Osteoblast (primary cell): ENCODE results near the gene SCPEP1. TPM values are rescaled to one million over a fixed set of nuclear protein-coding genes. Genes with fewer than 3 reads are reported as not detected.
"Not testable (repeated sequence)": the region's sequence is repeated elsewhere in the genome, so short reads cannot be mapped to it uniquely, and the experiment has no call there.

ENCODE experiments used
- DNase-seq: peaks from one replicate; pipeline ENCODE4 v3.0.0; 2011; ENCODE audit warnings: low spot score, mixed read lengths; ENCODE audit not compliant: insufficient read length; ENCODE audit errors: missing footprints
- H2AFZ ChIP-seq: 2 replicates; pipeline ENCODE4 v1.6.0; 2011; ENCODE audit warnings: mild to moderate bottlenecking, low read length
- H3K27ac ChIP-seq: 2 replicates; pipeline ENCODE4 v1.5.1; 2011; ENCODE audit warnings: mild to moderate bottlenecking, low read depth, low read length, moderate library complexity
- H3K27me3 ChIP-seq: 2 replicates; pipeline ENCODE4 v1.6.0; 2012; ENCODE audit warnings: mild to moderate bottlenecking, control low read depth, inconsistent platforms, low read length, moderate library complexity; ENCODE audit not compliant: insufficient read depth
- H3K36me3 ChIP-seq: 2 replicates; pipeline ENCODE4 v1.5.1; 2011; ENCODE audit warnings: mild to moderate bottlenecking, low read length, control low read depth, moderate library complexity; ENCODE audit not compliant: insufficient read depth
- H3K4me1 ChIP-seq: 2 replicates; pipeline ENCODE4 v1.5.1; 2011; ENCODE audit warnings: mild to moderate bottlenecking, low read length, control low read depth, moderate library complexity; ENCODE audit not compliant: insufficient read depth
- H3K4me2 ChIP-seq: 2 replicates; pipeline ENCODE4 v1.6.0; 2011; ENCODE audit warnings: mild to moderate bottlenecking, low read length; ENCODE audit not compliant: insufficient read depth
- H3K4me3 ChIP-seq: fragments of 200-600 bp; sonication (generic); 3 replicates; pipeline ENCODE4 v1.5.1; 2012; ENCODE audit warnings: mild to moderate bottlenecking, low read length, inconsistent platforms; ENCODE audit not compliant: insufficient read depth
- H3K79me2 ChIP-seq: 2 replicates; pipeline ENCODE4 v1.6.0; 2012; ENCODE audit warnings: mild to moderate bottlenecking, low read length, control low read depth, inconsistent platforms; ENCODE audit not compliant: insufficient read depth
- H3K9me3 ChIP-seq: 2 replicates; pipeline ENCODE4 v1.5.1; 2011; ENCODE audit warnings: low read depth, low read length, control low read depth
- H4K20me1 ChIP-seq: 2 replicates; pipeline ENCODE4 v1.6.0; 2012; ENCODE audit warnings: mild to moderate bottlenecking, low read length, control low read depth; ENCODE audit not compliant: insufficient read depth
- total RNA-seq: library from RNA; depleted of rRNA; stranded (reverse); fragments of >200 nt; gene quantifications from 2 replicates; pipeline ENCODE4 v1.2.3, GENCODE V29; 2012
- TF ChIP-seq, protein P1 (sequence below): IDR thresholded peaks from 2 replicates; pipeline ENCODE4 v1.5.1; 2011; ENCODE audit warnings: mild to moderate bottlenecking, low read depth, low read length, moderate library complexity; ENCODE audit errors: extremely low read depth

The SCPEP1 gene
- total RNA-seq, 1 donor = 73.8 TPM

DNA sequence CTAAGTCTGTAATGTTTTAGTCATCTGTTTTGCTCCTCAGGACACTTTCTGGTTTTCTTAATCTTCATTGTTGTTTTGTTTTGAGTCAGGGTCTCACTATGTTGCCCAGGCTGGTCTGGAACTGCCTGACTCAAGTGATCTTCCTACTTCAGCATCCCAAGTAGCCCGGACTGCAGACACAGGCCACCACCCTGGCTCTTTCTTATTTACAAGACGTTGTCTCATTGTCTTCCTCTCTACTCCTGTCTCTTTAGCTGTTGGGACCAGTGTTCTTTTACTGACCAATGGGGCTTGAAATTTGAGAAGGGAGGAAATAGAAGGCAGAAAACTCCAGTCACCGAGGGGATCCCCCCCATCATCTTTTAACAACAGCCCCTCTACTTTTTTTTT is 1.2 kb downstream of the SCPEP1 start:
- Histone ChIP-seq H3K9me3 (no peaks in the 10 kb centered on the region), H3K79me2 (peaks cover 6% of the 10 kb centered on the region), H2AFZ (peak overlapping the region; percentile 96), H3K36me3 (peaks cover 3% of the 10 kb centered on the region), H3K27me3 (peaks cover 13% of the 10 kb centered on the region), H3K4me1 (peaks cover 12% of the 10 kb centered on the region), H3K27ac (peak overlapping the region; percentile 74), H4K20me1 (no peaks in the 10 kb centered on the region), H3K4me2 (peak overlapping the region; percentile 94), H3K4me3 (peak overlapping the region; percentile 87)
- TF ChIP-seq, protein P1, sequence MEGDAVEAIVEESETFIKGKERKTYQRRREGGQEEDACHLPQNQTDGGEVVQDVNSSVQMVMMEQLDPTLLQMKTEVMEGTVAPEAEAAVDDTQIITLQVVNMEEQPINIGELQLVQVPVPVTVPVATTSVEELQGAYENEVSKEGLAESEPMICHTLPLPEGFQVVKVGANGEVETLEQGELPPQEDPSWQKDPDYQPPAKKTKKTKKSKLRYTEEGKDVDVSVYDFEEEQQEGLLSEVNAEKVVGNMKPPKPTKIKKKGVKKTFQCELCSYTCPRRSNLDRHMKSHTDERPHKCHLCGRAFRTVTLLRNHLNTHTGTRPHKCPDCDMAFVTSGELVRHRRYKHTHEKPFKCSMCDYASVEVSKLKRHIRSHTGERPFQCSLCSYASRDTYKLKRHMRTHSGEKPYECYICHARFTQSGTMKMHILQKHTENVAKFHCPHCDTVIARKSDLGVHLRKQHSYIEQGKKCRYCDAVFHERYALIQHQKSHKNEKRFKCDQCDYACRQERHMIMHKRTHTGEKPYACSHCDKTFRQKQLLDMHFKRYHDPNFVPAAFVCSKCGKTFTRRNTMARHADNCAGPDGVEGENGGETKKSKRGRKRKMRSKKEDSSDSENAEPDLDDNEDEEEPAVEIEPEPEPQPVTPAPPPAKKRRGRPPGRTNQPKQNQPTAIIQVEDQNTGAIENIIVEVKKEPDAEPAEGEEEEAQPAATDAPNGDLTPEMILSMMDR = no peak
- DNase-seq = no peak

DNA sequence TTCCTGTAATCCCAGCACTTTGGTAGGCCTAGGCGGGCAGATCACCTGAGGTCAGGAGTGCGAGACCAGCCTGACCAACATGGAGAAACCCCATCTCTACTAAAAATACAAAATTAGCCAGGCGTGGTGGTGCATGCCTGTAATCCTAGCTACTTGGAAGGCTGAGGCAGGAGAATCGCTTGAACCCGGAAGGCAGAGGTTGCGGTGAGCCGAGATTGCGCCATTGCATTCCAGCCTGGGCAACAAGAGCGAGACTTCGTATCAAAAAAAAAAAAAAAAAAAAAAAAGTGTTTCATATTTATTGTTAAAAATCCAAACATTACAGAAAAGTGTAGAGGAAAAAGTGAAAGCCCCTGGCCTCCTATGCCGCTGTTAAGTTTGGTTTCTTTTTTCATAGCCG is 2.6 kb downstream of the SCPEP1 start:
- H3K36me3 ChIP-seq, H3K4me2 ChIP-seq, H3K27me3 ChIP-seq, H2AFZ ChIP-seq, DNase-seq, H3K79me2 ChIP-seq, H3K4me3 ChIP-seq, H3K9me3 ChIP-seq, H4K20me1 ChIP-seq, H3K27ac ChIP-seq: not testable (repeated sequence)
- H3K4me1 ChIP-seq = peaks cover 12% of the 10 kb centered on the region

DNA sequence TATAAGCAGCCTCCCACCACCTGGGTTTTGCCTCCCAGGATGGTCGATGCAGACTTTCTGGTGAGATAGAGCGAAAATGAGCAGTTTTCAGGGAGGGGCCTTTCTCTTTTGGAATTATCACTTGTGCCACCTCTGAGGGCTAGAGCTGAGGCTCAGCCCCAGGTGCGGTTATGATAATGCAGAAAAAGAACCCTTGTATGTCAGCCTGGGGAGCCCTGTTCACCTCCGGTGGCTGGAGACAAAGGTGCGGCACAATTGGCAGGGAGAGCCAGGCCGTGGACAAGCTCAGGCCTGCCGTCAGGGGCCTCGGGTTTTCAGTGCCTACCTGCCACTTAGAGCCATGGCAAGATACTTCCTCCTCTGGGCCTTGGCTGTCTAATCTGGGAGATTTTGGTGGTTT is 4.4 kb downstream of the SCPEP1 start:
- Histone ChIP-seq H3K9me3 (no peaks in the 10 kb centered on the region), H3K4me2 (no peak overlapping the region), H3K79me2 (peaks cover 6% of the 10 kb centered on the region), H3K27me3 (no peaks in the 10 kb centered on the region), H4K20me1 (no peaks in the 10 kb centered on the region), H2AFZ (no peak overlapping the region), H3K36me3 (peaks cover 3% of the 10 kb centered on the region), H3K4me1 (peaks cover 12% of the 10 kb centered on the region), H3K27ac (no peak overlapping the region), H3K4me3 (no peak overlapping the region)
- DNase-seq = no peak
- TF ChIP-seq, protein P1 = no peak

DNA sequence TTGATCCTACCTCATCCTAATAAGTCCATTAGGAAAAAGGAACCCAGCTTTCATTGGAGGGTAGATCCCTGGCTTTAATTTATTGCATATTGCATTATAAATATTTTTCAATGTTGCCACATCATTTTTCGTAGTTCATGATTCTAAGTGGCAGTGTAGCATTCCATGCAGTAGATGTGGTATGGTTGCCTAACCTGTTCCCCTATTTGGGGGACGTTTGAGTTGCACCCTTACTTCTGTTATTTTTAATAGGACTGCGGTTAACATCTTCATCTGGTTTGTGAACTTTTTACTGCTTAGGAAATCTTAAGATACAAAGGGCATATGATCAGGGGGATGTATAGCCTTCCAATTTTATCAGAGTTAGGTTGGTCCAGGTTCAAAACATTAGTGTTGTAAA is 5.4 kb downstream of the SCPEP1 start:
- Histone ChIP-seq H3K4me1 (peaks cover 7% of the 10 kb centered on the region), H3K4me2 (no peak overlapping the region), H3K4me3 (no peak overlapping the region), H4K20me1 (no peaks in the 10 kb centered on the region), H3K27me3 (no peaks in the 10 kb centered on the region), H3K36me3 (peaks cover 8% of the 10 kb centered on the region), H3K79me2 (peaks cover 6% of the 10 kb centered on the region), H3K27ac (no peak overlapping the region), H2AFZ (no peak overlapping the region), H3K9me3 (no peaks in the 10 kb centered on the region)
- TF ChIP-seq, protein P1 = no peak
- no peak for DNase-seq
